H1 (cell line): ENCODE results near the gene LRRC8D.

ENCODE experiments used
- CEBPB ChIP-seq: IDR thresholded peaks from 2 replicates; pipeline ENCODE4 v1.6.1; 2012; ENCODE audit warnings: low read depth, low read length
- EGR1 ChIP-seq: IDR thresholded peaks from 2 replicates; pipeline ENCODE4 v1.6.1; 2011; ENCODE audit warnings: low read depth, low read length, borderline replicate concordance
- EP300 ChIP-seq, 2 experiments: IDR thresholded peaks; 1 replicate in 1 of 2; 2 replicates in 1 of 2; pipeline ENCODE4 v1.6.1; 2011 to 2012; ENCODE audit warnings: low read depth in 2 of 2, low read length in 2 of 2, mild to moderate bottlenecking in 2 of 2, borderline replicate concordance in 1 of 2, inconsistent platforms in 1 of 2, moderate library complexity in 1 of 2
- EZH2 ChIP-seq: fragments of 200-600 bp; sonication (generic); IDR thresholded peaks from 2 replicates; pipeline ENCODE4 v1.7.1; 2012; ENCODE audit warnings: low read depth, mild to moderate bottlenecking, moderate library complexity, low read length, inconsistent platforms; ENCODE audit not compliant: severe bottlenecking
- POLR2A ChIP-seq, 2 experiments: IDR thresholded peaks; 1 replicate in 1 of 2; 2 replicates in 1 of 2; pipeline ENCODE4 v1.6.1; 2011; ENCODE audit warnings: low read depth in 2 of 2, low read length in 2 of 2, mild to moderate bottlenecking in 2 of 2; ENCODE audit errors: control extremely low read depth in 1 of 2
- RFX5 ChIP-seq: IDR thresholded peaks from 2 replicates; pipeline ENCODE4 v1.6.1; 2011; ENCODE audit warnings: low read depth, low read length, improper control_type of control experiment, borderline replicate concordance
- SP1 ChIP-seq: IDR thresholded peaks from 2 replicates; pipeline ENCODE4 v1.6.1; 2011; ENCODE audit warnings: low read depth, low read length
- TF ChIP-seq, protein P1 (sequence below), 3 experiments: IDR thresholded peaks; 1 replicate in 2 of 3; 2 replicates in 1 of 3; pipeline versions ENCODE4 v1.5.1 to v1.6.1; 2011; ENCODE audit warnings: low read length in 3 of 3, mild to moderate bottlenecking in 3 of 3, inconsistent platforms in 2 of 3, low read depth in 1 of 3, moderate library complexity in 1 of 3; ENCODE audit not compliant: insufficient read depth in 1 of 3; ENCODE audit errors: control extremely low read depth in 1 of 3
- TF ChIP-seq, protein P2 (sequence below): IDR thresholded peaks from 2 replicates; pipeline ENCODE4 v1.6.1; 2011; ENCODE audit warnings: low read depth, mild to moderate bottlenecking, low read length; ENCODE audit not compliant: insufficient read depth

DNA sequence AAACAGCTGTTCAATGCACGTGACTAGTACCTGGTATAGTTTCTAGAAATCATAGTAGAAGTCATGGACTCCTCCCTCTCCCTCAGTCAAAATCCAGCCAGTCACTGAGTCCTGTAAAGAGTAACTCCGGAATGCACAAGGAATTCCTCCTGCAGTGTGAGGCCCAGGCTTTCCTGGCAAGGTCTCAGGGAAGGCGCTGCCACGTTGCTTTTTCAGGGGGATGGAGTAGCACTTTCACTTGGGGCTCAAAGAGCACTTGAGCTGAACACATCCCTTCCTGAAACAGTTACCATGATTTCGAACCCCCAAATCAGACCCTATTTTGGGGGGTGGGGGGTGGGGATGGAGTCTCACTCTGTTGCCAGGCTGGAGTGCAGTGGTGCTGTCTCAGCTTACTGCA, 26.4 kb upstream of the LRRC8D start:
- TF ChIP-seq POLR2A (IDR thresholded peaks at IDR 0.05; ENCODE audit: control extremely low read depth in 1 of 2, low read depth in 2 of 2, low read length in 2 of 2), result no peak
- TF ChIP-seq EZH2, result no peak
- TF ChIP-seq CEBPB, result no peak
- TF ChIP-seq EGR1, result no peak
- TF ChIP-seq SP1, result 0 out of 2 replicates have a peak, but pooled peaks have one; percentile 41
- TF ChIP-seq, protein P1, sequence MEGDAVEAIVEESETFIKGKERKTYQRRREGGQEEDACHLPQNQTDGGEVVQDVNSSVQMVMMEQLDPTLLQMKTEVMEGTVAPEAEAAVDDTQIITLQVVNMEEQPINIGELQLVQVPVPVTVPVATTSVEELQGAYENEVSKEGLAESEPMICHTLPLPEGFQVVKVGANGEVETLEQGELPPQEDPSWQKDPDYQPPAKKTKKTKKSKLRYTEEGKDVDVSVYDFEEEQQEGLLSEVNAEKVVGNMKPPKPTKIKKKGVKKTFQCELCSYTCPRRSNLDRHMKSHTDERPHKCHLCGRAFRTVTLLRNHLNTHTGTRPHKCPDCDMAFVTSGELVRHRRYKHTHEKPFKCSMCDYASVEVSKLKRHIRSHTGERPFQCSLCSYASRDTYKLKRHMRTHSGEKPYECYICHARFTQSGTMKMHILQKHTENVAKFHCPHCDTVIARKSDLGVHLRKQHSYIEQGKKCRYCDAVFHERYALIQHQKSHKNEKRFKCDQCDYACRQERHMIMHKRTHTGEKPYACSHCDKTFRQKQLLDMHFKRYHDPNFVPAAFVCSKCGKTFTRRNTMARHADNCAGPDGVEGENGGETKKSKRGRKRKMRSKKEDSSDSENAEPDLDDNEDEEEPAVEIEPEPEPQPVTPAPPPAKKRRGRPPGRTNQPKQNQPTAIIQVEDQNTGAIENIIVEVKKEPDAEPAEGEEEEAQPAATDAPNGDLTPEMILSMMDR (IDR thresholded peaks at IDR 0.05; ENCODE audit: control extremely low read depth in 1 of 3, insufficient read depth in 1 of 3, low read depth in 1 of 3, low read length in 3 of 3), result no peak
- TF ChIP-seq, protein P2, sequence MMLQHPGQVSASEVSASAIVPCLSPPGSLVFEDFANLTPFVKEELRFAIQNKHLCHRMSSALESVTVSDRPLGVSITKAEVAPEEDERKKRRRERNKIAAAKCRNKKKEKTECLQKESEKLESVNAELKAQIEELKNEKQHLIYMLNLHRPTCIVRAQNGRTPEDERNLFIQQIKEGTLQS, result no peak
- no peak for TF ChIP-seq RFX5
- TF ChIP-seq EP300 (IDR thresholded peaks at IDR 0.05; ENCODE audit: borderline replicate concordance in 1 of 2, low read depth in 2 of 2, low read length in 2 of 2), result no peak
